Putamen (tissue), 1 donor: ENCODE results near the gene ZCCHC7.
"Not testable (repeated sequence)": the region's sequence is repeated elsewhere in the genome, so short reads cannot be mapped to it uniquely, and the experiment has no call there.

ENCODE experiments used
- DNase-seq: peaks from one replicate; pipeline ENCODE4 v3.0.0-alpha.2; 2016; ENCODE audit warnings: low spot score

Gene ZCCHC7

GRCh38 chr9:37174247-37174646 lies 53.9 kb downstream of the ZCCHC7 start:
- no peak for DNase-seq

GRCh38 chr9:37178742-37179141 lies 58.4 kb downstream of the ZCCHC7 start:
- no peak for DNase-seq

- no peak for DNase-seq
These were observed 59.2 kb downstream of the ZCCHC7 start for GRCh38 chr9:37179576-37179975.

DNA sequence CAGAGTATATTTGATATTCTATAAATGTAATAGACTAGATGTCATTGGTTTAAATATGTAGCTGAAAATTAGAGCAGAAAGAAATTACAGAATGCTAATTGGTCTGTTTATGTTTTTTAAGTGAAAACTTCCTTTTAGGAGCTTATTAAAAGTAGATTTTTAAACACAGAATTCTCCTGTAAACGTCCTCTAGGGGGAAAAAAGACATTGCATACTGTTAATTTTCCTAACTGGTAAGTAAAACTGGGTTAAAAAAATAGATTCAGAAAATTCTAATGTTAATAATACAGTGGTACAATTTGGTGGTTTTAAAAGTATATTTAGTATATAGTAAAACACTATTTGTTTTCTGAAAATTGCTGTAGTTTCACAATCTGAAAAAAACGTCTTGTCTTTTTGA lies 59.8 kb downstream of the ZCCHC7 start:
- no peak for DNase-seq

- no peak for DNase-seq
These were observed 62.3 kb downstream of the ZCCHC7 start for GRCh38 chr9:37182718-37183117.

DNA sequence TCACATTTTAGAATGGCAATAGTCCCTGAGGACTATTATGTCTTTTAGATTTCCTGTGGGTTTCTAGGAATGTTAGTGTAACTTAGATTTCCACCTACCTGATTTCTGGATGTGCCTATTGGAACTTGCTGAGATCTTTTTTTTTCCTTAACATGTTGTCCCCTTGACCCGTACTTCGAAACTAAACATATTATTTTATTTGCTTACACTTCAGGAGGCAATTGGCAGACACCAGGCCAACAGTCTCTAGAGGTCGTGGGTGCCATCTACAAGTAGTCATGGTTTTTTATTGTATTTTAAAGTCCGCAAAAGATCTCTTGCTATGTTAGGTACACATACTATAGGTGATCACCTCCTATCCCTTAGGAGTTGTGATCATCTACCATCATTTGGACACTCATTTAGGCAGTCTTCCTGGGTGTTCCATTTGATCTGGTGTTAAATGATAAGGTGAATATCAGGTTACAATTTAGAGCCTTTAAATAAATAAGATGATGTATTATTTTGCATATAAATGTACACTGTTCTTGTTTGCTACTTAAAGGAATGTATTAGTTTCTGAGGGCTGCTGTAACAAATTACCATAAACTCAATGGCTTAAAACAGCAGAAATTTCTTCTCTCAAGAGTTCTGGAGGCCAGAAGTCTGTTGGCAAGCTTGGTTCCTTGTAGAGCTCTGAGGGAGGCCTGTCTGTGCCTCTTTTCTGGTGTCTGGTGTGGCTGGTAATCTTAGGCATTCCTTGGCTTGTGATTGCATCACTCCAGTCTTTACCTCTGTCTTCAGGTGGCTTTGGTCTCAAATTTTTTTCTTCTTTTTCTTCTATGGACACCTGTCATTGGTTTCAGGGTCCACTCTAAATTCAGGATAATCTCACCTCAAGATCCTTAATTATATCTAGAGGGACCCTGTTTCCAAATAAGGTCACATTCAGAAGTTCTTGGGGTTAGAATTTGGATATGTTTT lies 64.8 kb downstream of the ZCCHC7 start:
- no peak for DNase-seq

DNA sequence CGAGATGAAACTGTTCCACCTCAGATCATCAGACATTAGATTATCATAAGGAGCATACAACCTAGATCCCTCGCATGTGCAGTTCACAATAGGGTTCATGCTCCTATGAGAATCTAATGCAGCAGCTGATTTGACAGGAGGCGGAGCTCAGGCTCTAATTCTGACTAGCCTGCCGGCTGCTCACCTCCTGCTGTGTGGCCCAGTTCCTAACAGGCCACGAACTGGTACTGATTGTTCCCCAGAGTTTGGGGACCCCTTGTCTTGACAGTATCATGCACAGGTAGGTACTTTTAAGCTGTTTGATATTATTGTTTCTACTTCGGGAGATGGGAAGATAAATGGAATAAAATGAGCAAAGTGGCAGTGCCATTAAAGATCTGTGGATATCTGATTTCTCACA lies 66.9 kb downstream of the ZCCHC7 start:
- DNase-seq: no peak

- DNase-seq: no peak
These were observed 67.5 kb downstream of the ZCCHC7 start for GRCh38 chr9:37187713-37188439.

DNA sequence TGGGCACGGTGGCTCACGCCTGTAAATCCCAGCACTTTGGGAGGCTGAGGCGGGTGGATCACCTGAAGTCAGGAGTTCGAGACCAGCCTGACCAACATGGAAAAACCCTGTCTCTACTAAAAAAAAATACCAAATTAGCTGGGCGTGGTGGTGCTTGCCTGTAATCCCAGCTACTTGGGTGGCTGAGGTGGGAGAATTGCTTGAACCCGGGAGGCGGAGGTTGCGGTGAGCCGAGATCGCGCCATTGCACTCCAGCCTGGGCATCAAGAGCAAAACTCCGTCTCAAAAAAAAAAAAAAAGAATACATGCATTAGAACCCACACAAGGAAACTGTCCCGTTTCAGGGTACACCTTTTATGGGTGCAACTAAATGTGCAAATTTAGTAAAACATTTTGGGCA lies 70.4 kb downstream of the ZCCHC7 start:
- DNase-seq: not testable (repeated sequence)

- no peak for DNase-seq
These were observed 71.2 kb downstream of the ZCCHC7 start for GRCh38 chr9:37191403-37192089.

GRCh38 chr9:37192803-37193202 lies 72.4 kb downstream of the ZCCHC7 start:
- DNase-seq: no peak

DNA sequence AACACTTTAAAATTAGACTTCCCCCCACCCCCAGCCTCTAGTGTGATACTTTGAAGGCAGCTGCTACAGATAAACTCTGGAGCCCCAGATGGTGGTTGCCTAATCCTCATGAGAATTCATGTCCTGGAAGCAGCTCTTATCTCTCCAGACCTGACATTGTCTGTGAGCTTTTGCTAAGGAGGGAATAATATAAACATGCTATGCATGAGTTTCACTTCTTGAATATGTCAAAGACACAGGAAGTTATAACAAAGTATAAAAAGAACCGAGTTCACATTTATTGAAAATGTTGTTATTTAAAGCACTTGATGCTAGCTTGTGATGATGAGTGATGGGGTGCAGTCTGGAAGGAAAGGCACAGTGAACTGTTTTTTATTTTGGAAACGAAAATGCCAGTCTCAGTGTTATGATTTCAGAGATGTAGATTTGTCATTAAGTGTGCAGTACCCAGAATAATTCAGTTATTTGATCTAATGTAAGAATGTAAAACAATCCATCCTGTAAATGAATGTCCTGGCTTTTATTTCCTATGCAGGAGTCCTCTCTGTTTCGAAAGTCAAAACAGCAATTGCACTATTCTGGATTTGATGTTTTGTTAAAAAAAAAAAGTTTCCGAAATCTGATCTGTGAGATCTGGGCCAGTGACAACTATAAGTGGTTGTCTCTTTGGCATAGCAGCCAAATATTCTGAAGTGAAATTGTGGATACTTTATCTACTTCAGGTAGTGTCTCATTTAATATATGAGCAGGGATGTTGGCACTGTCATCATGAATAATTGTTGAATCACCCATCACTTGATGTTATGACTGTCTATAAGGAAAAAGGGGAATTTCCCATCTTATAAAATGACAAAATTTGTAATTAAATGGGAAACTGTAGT lies 77.0 kb downstream of the ZCCHC7 start:
- no peak for DNase-seq

DNA sequence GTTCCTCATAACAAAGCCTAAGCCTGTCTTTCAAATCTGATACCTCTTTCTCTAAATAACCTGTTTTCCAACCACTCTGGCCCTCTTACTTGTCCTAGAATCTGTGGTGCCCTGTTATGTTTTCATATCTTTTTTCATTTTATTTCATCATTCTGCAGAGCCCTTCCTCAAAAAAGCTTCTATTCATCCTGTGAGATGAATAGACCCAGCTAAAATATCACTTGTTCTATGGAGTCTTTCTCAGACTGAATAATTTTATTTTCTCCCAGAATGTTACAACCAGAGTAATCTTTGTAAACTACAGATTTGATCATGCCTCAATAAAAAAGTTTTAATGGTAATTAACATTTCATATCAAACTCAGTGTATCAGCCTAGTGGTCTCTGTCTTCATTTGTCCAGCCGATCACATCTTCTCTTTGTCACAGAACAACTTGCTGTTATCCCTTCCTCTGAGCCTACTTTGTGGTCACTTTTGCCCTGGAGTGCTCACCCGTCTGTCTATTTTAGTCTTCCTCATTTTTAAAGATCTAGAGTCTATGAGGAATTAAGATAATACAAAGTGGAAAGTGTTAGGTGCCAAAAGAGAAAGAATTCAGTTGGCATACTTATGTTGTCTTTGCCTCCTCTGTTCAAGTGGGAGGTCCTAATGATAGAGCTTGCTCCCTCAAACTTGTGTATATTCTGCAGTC lies 77.8 kb downstream of the ZCCHC7 start:
- no peak for DNase-seq

DNA sequence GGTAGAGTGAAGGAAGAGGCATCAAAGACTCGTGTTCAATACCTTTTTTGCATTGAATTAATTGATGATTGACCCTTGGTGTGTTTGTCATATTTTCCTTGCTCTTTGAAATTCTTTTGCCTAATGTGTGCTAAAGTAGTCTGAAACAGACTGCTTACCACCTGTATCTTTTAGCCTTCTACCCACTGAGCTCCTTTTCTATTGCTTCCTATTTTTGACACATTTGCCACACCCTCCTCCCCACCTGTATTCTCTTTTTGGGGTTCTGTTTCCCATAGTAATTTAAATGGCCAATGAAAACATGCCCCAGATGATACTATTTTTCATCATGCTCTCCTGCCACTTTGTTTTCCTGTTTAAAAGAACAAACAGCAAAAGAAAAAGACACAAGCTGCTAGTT lies 78.5 kb downstream of the ZCCHC7 start:
- DNase-seq: no peak

- no peak for DNase-seq
These were observed 80.1 kb downstream of the ZCCHC7 start for GRCh38 chr9:37200433-37201005.

GRCh38 chr9:37201581-37201980 lies 81.2 kb downstream of the ZCCHC7 start:
- DNase-seq: no peak

GRCh38 chr9:37202091-37202490 lies 81.7 kb downstream of the ZCCHC7 start:
- no peak for DNase-seq

GRCh38 chr9:37203456-37203855 lies 83.1 kb downstream of the ZCCHC7 start:
- DNase-seq: not testable (repeated sequence)

GRCh38 chr9:37206121-37206620 lies 85.8 kb downstream of the ZCCHC7 start:
- DNase-seq: no peak
